ENCODE results near the gene KRTAP3-1.

DNA sequence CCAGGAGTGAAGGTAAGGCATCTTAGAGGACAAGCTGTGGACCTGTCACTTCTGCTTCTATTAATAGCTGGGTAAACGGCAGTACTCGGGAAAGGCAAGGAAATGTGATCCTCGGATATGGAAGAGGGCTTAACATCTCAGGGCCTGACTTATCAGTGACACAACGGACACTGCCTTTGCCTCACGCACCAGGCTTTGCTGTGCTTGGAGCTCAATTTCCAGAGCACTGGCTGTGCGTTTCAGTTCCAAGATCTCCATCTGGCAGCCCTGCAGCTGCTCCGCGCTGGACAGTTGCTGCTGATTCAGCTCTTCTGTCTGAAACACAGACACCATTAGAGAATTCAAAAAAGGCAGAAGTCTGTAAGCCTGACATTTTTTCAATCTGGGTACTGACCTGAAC, 28.3 kb downstream of the KRTAP3-1 start:
- TF ChIP-seq ZFP30 (CRISPR knock-in tag; IDR thresholded peaks at IDR 0.05) (no peak), PATZ1 (CRISPR knock-in tag; IDR thresholded peaks at IDR 0.05; ENCODE audit: borderline replicate concordance) (no peak), TCF4 (CRISPR knock-in tag; IDR thresholded peaks at IDR 0.05; ENCODE audit: borderline replicate concordance) (no peak)

All from SK-N-SH treated with all-trans-retinoic acid at 6 μM for 48 hours (cell line).